IMR-90 (cell line): Measurements from ENCODE around the gene TJP1. TPM values are rescaled to one million over a fixed set of nuclear protein-coding genes. Genes with fewer than 3 reads are reported as not detected.

Source experiments
- ATAC-seq: fragments of 200-7000 bp; cut with Tn5 transposase; 2 replicates; pipeline ENCODE4 v1.9.1; 2020; ENCODE audit warnings: low read depth, mild to moderate bottlenecking, moderate library complexity
- BruUV-seq: library from RNA; stranded (reverse); fragments of 400-500 nt; replicated peaks from 2 replicates; lab custom pipeline; 2021; lab: Mats Ljungman, UMichigan
- CTCF ChIA-PET: fragments of 300-600 bp; formaldehyde crosslinking; extraction: SDS; loops from one replicate; lab custom pipeline; 2021; ENCODE audit warnings: antibody characterized with exemption; lab: Yijun Ruan, JAX
- POLR2A ChIA-PET: fragments of 300-600 bp; sonication (Branson Sonifier 250); formaldehyde crosslinking; loops from one replicate; lab custom pipeline; 2022; ENCODE audit warnings: antibody characterized with exemption; ENCODE audit not compliant: unreplicated experiment; lab: Charles Lee
- DNase-seq: peaks from one replicate; pipeline ENCODE4 v3.0.0; 2013
- H2AFZ ChIP-seq: replicated peaks from 2 replicates; pipeline ENCODE3; 2013; ENCODE audit warnings: low read length, mild to moderate bottlenecking; ENCODE audit not compliant: poor library complexity
- H2AK5ac ChIP-seq: 2 replicates; pipeline ENCODE4 v1.6.1; 2013; ENCODE audit warnings: low read depth, low read length, inconsistent platforms
- H2AK9ac ChIP-seq: replicated peaks from 2 replicates; pipeline ENCODE3; 2013; ENCODE audit warnings: mild to moderate bottlenecking, low read depth, low read length, moderate library complexity; ENCODE audit not compliant: poor library complexity
- H2BK120ac ChIP-seq: 2 replicates; pipeline ENCODE4 v1.6.1; 2013; ENCODE audit warnings: low read depth, low read length, inconsistent platforms
- H2BK15ac ChIP-seq: 3 replicates; pipeline ENCODE4 v1.6.1; 2013; ENCODE audit warnings: low read depth, low read length, inconsistent platforms
- H2BK20ac ChIP-seq: 2 replicates; pipeline ENCODE4 v1.6.1; 2013; ENCODE audit warnings: low read depth, mild to moderate bottlenecking, inconsistent platforms, low read length, moderate library complexity
- H2BK5ac ChIP-seq: 2 replicates; pipeline ENCODE4 v1.6.1; 2013; ENCODE audit warnings: mild to moderate bottlenecking, low read depth, low read length, inconsistent platforms; ENCODE audit not compliant: poor library complexity, severe bottlenecking
- H3K14ac ChIP-seq: replicated peaks from 2 replicates; pipeline ENCODE4 v1.6.1; 2013; ENCODE audit warnings: low read depth, low read length, inconsistent platforms
- H3K18ac ChIP-seq: 2 replicates; pipeline ENCODE4 v1.6.1; 2013; ENCODE audit warnings: low read depth, low read length, control low read depth
- H3K23ac ChIP-seq: 2 replicates; pipeline ENCODE4 v1.6.1; 2013; ENCODE audit warnings: low read depth, low read length, inconsistent platforms
- H3K27ac ChIP-seq: 2 replicates; pipeline ENCODE4 v1.5.1; 2013; ENCODE audit warnings: mild to moderate bottlenecking, control low read depth, low read length; ENCODE audit not compliant: insufficient read depth
- H3K27me3 ChIP-seq: 2 replicates; pipeline ENCODE4 v1.6.1; 2013; ENCODE audit warnings: low read length; ENCODE audit not compliant: control insufficient read depth, insufficient read depth
- H3K36me3 ChIP-seq: 2 replicates; pipeline ENCODE4 v1.6.1; 2013; ENCODE audit warnings: low read length, mixed read lengths; ENCODE audit not compliant: control insufficient read depth, insufficient read depth
- H3K4ac ChIP-seq: 2 replicates; pipeline ENCODE4 v1.6.1; 2013; ENCODE audit warnings: low read depth, low read length, inconsistent platforms
- H3K4me1 ChIP-seq: 2 replicates; pipeline ENCODE4 v1.6.1; 2013; ENCODE audit warnings: low read length, mixed read lengths; ENCODE audit not compliant: control insufficient read depth, insufficient read depth
- H3K4me2 ChIP-seq: 2 replicates; pipeline ENCODE4 v1.6.1; 2013; ENCODE audit warnings: low read depth, mild to moderate bottlenecking, control low read depth, low read length, moderate library complexity
- H3K4me3 ChIP-seq: 2 replicates; pipeline ENCODE4 v1.5.1; 2013; ENCODE audit warnings: low read depth, mild to moderate bottlenecking, control low read depth, low read length, moderate library complexity; ENCODE audit not compliant: insufficient read depth
- H3K56ac ChIP-seq: 2 replicates; pipeline ENCODE4 v1.6.1; 2013; ENCODE audit warnings: low read length, inconsistent platforms; ENCODE audit not compliant: insufficient read depth; ENCODE audit errors: extremely low read depth
- H3K79me1 ChIP-seq, 2 experiments: 2 replicates each; pipeline ENCODE4 v1.6.1; 2013; ENCODE audit warnings: low read length in 2 of 2, inconsistent platforms in 1 of 2, low read depth in 1 of 2
- H3K9ac ChIP-seq: 2 replicates; pipeline ENCODE4 v1.6.1; 2013; ENCODE audit warnings: low read depth, low read length, control low read depth
- H3K9me1 ChIP-seq: 2 replicates; pipeline ENCODE4 v1.6.1; 2013; ENCODE audit warnings: low read length, inconsistent platforms; ENCODE audit not compliant: insufficient read depth
- H3K9me3 ChIP-seq: 2 replicates; pipeline ENCODE4 v1.6.1; 2013; ENCODE audit warnings: low read length; ENCODE audit not compliant: control insufficient read depth, insufficient read depth
- H4K20me1 ChIP-seq: 2 replicates; pipeline ENCODE4 v1.6.1; 2013; ENCODE audit warnings: low read length, inconsistent platforms; ENCODE audit not compliant: insufficient read depth
- H4K5ac ChIP-seq: 2 replicates; pipeline ENCODE4 v1.6.1; 2013; ENCODE audit warnings: mild to moderate bottlenecking, low read depth, low read length, control low read depth
- H4K8ac ChIP-seq, 2 experiments: 2 replicates each; pipeline ENCODE4 v1.6.1; 2013; ENCODE audit warnings: low read depth in 2 of 2, low read length in 2 of 2, control low read depth in 1 of 2, inconsistent platforms in 1 of 2
- H4K91ac ChIP-seq: 2 replicates; pipeline ENCODE4 v1.6.1; 2013; ENCODE audit warnings: low read depth, low read length, inconsistent platforms; ENCODE audit not compliant: insufficient read depth
- BHLHE40 ChIP-seq: fragments of 150-350 bp; IDR thresholded peaks from 2 replicates; pipeline ENCODE4 v1.6.1; 2016; ENCODE audit warnings: mild to moderate bottlenecking, low read depth, low read length
- CEBPB ChIP-seq: IDR thresholded peaks from 2 replicates; pipeline ENCODE4 v1.6.1; 2012; ENCODE audit warnings: low read depth, low read length, improper control_type of control experiment
- CHD1 ChIP-seq: IDR thresholded peaks from 2 replicates; pipeline ENCODE4 v1.6.1; 2012; ENCODE audit warnings: low read depth, low read length, improper control_type of control experiment
- FOS ChIP-seq: fragments of 150-350 bp; IDR thresholded peaks from 2 replicates; pipeline ENCODE4 v1.6.1; 2016; ENCODE audit warnings: low read depth, low read length
- MAFK ChIP-seq: IDR thresholded peaks from 2 replicates; pipeline ENCODE4 v1.6.1; 2012; ENCODE audit warnings: low read depth, low read length, improper control_type of control experiment
- MAZ ChIP-seq: IDR thresholded peaks from 2 replicates; pipeline ENCODE4 v1.6.1; 2012; ENCODE audit warnings: low read depth, mild to moderate bottlenecking, low read length, improper control_type of control experiment, moderate library complexity, borderline replicate concordance
- MXI1 ChIP-seq: IDR thresholded peaks from 2 replicates; pipeline ENCODE4 v1.6.1; 2012; ENCODE audit warnings: low read depth, mild to moderate bottlenecking, low read length, moderate library complexity, borderline replicate concordance
- NFE2L2 ChIP-seq: fragments of 150-350 bp; IDR thresholded peaks from 2 replicates; pipeline ENCODE4 v1.6.1; 2016; ENCODE audit warnings: low read depth, mild to moderate bottlenecking, low read length
- POLR2A ChIP-seq: IDR thresholded peaks from 2 replicates; pipeline ENCODE4 v1.6.1; 2012; ENCODE audit warnings: mild to moderate bottlenecking, low read depth, low read length
- RAD21 ChIP-seq: IDR thresholded peaks from 2 replicates; pipeline ENCODE4 v1.6.1; 2012; ENCODE audit warnings: low read length, improper control_type of control experiment
- RCOR1 ChIP-seq: IDR thresholded peaks from 2 replicates; pipeline ENCODE4 v1.6.1; 2012; ENCODE audit warnings: mild to moderate bottlenecking, low read length, improper control_type of control experiment; ENCODE audit not compliant: insufficient replicate concordance
- RFX5 ChIP-seq: IDR thresholded peaks from 2 replicates; pipeline ENCODE4 v1.8.0; 2012; ENCODE audit warnings: low read depth, mild to moderate bottlenecking, low read length, moderate library complexity
- SMC3 ChIP-seq: fragments of 150-350 bp; IDR thresholded peaks from 2 replicates; pipeline ENCODE4 v1.6.1; 2016; ENCODE audit warnings: low read depth, mild to moderate bottlenecking, antibody characterized with exemption, low read length, moderate library complexity
- WGBS, 2 experiments: methylation state at CpG; one replicate each; pipeline versions ENCODE4 v1.1.5 to v1.1.7; 2013; ENCODE audit warnings: missing lambda C conversion rate in 2 of 2; ENCODE audit not compliant: insufficient read length in 1 of 2; ENCODE audit errors: extremely low coverage in 2 of 2; 5-methylcytosine and 5-hydroxymethylcytosine counted together
- dilution Hi-C: fragments of 300-500 bp; cut with HindIII; formaldehyde crosslinking; loops from one replicate; pipeline ENCODE4 v1.14.3; 2018; ENCODE audit warnings: low sequenced_read_pairs; ENCODE audit not compliant: unreplicated experiment
- in situ Hi-C: fragments of 300-500 bp; cut with MboI; formaldehyde crosslinking; loops from 3 replicates; pipeline ENCODE4 v1.14.3; 2019; ENCODE audit warnings: low sequenced_read_pairs, inconsistent platforms, mixed read lengths
- intact Hi-C: fragments of 100-400 bp; cut with micrococcal nuclease; formaldehyde crosslinking; loops from 2 replicates; pipeline ENCODE4 v1.10.0; 2022
- polyA plus RNA-seq, 3 experiments: library from polyadenylated mRNA; depleted of rRNA; stranded (reverse); fragments of >200 nt; gene quantifications; 2 replicates each; pipeline ENCODE4 v1.2.3, GENCODE V29; 2012; ENCODE audit warnings: low replicate concordance in 1 of 3
- total RNA-seq: library from RNA; depleted of rRNA; stranded (reverse); fragments of >200 nt; gene quantifications from 2 replicates; pipeline ENCODE4 v1.2.3, GENCODE V29; 2012
- TF ChIP-seq, protein P1 (sequence below): conservative IDR thresholded peaks from 2 replicates; pipeline ENCODE4 v1.5.1; 2012; ENCODE audit warnings: mild to moderate bottlenecking, low read depth, low read length, improper control_type of control experiment
- TF ChIP-seq, protein P2 (sequence below): fragments of 150-350 bp; IDR thresholded peaks from 2 replicates; pipeline ENCODE4 v1.6.1; 2016; ENCODE audit warnings: low read depth, mild to moderate bottlenecking, low read length, moderate library complexity, borderline replicate concordance
- TF ChIP-seq, protein P3 (sequence below): fragments of 150-350 bp; IDR thresholded peaks from 2 replicates; pipeline ENCODE4 v1.6.1; 2017; ENCODE audit warnings: mild to moderate bottlenecking, antibody characterized with exemption, low read length, low read depth

The TJP1 gene
- total and polyA plus RNA-seq, 2 of the 4 experiments (the other 2 are of a cell fraction) = 42.2 to 43.4 TPM

DNA sequence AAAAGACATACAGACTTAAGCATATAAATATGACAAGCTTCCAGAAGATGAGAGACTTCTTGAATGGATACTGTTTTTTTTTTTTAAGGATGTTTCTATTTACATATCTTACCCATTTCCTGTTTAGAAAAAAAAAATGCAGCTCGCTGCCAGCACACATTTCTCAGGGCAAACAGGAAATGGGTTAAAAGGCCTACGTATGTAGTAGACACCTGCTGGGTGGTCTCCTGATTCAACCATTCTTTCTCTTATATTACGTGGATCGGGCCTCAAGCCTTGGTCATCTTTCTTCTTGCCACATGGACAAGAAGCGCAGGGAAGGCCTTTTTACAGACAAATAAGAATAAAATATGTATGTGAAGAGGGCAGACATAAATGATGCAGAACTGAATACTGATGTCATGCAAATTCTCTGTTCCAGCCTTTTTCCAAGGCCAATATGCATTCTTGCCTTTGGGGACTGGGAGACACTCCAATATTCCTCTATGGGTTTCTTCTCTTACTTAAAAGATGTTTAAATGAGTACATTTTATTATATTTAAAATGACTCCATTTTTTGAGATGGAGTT, 35.0 kb upstream of the TJP1 start:
- Histone ChIP-seq H4K20me1 (no peaks in the 10 kb centered on the region), H3K27ac (no peak overlapping the region), H3K36me3 (no peaks in the 10 kb centered on the region), H2BK20ac (peak overlapping the region; percentile 16; the same call in 1 of the 2 replicates), H3K14ac (no peak overlapping the region), H4K5ac (no peak overlapping the region), H3K9me1 (peaks cover 5% of the 10 kb centered on the region; the same call in 1 of the 2 replicates), H3K4me1 (peaks cover 8% of the 10 kb centered on the region), H3K79me1 (no peaks in the 10 kb centered on the region), H2BK5ac (peak overlapping the region; percentile 23), H3K23ac (no peak overlapping the region), H4K8ac (0 out of 4 replicates have a peak overlapping the region, but pooled peaks of 1 of the 2 experiments have one; percentile 25), H3K9ac (no peak overlapping the region), H3K4me3 (no peak overlapping the region), H2AK9ac (no peak overlapping the region), H3K4me2 (no peak overlapping the region), H3K4ac (no peak overlapping the region), H3K56ac (no peak overlapping the region), H2BK15ac (no peak overlapping the region), H2AFZ (no peak overlapping the region), H3K27me3 (no peaks in the 10 kb centered on the region), H2AK5ac (no peak overlapping the region), H4K91ac (no peak overlapping the region), H2BK120ac (no peak overlapping the region), H3K9me3 (no peaks in the 10 kb centered on the region), H3K18ac (no peak overlapping the region; the same call in 1 of the 2 replicates)
- DNase-seq = peak; percentile 42
- no CpG with 5 or more reads among the region's 5 CpGs for WGBS, 2 experiments
- ATAC-seq = no peak
- intact Hi-C loops = no loop called here
- in situ Hi-C loops = no loop called here
- ChIA-PET POLR2A (interaction anchor here (0.5 kb wide), 1 partner anchor 29 kb away, joined by 5 read pairs; no protein-coding TSS in a partner anchor), CTCF (interaction anchor here (0.7 to 1.0 kb wide), 2 partner anchors 33 to 68 kb away, joined by 3 to 4 read pairs; no protein-coding TSS in a partner anchor)
- dilution Hi-C loops = no loop called here
- no TSS peak for BruUV-seq
- TF ChIP-seq, protein P1, sequence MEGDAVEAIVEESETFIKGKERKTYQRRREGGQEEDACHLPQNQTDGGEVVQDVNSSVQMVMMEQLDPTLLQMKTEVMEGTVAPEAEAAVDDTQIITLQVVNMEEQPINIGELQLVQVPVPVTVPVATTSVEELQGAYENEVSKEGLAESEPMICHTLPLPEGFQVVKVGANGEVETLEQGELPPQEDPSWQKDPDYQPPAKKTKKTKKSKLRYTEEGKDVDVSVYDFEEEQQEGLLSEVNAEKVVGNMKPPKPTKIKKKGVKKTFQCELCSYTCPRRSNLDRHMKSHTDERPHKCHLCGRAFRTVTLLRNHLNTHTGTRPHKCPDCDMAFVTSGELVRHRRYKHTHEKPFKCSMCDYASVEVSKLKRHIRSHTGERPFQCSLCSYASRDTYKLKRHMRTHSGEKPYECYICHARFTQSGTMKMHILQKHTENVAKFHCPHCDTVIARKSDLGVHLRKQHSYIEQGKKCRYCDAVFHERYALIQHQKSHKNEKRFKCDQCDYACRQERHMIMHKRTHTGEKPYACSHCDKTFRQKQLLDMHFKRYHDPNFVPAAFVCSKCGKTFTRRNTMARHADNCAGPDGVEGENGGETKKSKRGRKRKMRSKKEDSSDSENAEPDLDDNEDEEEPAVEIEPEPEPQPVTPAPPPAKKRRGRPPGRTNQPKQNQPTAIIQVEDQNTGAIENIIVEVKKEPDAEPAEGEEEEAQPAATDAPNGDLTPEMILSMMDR = no peak
- TF ChIP-seq CEBPB = no peak
- no peak for TF ChIP-seq RCOR1
- no peak for TF ChIP-seq POLR2A
- TF ChIP-seq, protein P2, sequence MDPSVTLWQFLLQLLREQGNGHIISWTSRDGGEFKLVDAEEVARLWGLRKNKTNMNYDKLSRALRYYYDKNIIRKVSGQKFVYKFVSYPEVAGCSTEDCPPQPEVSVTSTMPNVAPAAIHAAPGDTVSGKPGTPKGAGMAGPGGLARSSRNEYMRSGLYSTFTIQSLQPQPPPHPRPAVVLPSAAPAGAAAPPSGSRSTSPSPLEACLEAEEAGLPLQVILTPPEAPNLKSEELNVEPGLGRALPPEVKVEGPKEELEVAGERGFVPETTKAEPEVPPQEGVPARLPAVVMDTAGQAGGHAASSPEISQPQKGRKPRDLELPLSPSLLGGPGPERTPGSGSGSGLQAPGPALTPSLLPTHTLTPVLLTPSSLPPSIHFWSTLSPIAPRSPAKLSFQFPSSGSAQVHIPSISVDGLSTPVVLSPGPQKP = no peak
- TF ChIP-seq SMC3 = no peak
- TF ChIP-seq CHD1 = no peak
- no peak for TF ChIP-seq BHLHE40
- no peak for TF ChIP-seq MAZ
- TF ChIP-seq FOS = no peak
- TF ChIP-seq, protein P3, sequence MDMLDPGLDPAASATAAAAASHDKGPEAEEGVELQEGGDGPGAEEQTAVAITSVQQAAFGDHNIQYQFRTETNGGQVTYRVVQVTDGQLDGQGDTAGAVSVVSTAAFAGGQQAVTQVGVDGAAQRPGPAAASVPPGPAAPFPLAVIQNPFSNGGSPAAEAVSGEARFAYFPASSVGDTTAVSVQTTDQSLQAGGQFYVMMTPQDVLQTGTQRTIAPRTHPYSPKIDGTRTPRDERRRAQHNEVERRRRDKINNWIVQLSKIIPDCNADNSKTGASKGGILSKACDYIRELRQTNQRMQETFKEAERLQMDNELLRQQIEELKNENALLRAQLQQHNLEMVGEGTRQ = no peak
- no peak for TF ChIP-seq MAFK
- TF ChIP-seq RAD21 = no peak
- TF ChIP-seq RFX5 = no peak
- TF ChIP-seq NFE2L2 = no peak
- TF ChIP-seq MXI1 = no peak
